ENCODE data around the gene NDUFAB1. TPM values are rescaled to one million over a fixed set of nuclear protein-coding genes. Genes with fewer than 3 reads are reported as not detected.

The NDUFAB1 gene
- total RNA-seq, 2 donors from 2014 or later: 82.3 to 129 TPM

DNA sequence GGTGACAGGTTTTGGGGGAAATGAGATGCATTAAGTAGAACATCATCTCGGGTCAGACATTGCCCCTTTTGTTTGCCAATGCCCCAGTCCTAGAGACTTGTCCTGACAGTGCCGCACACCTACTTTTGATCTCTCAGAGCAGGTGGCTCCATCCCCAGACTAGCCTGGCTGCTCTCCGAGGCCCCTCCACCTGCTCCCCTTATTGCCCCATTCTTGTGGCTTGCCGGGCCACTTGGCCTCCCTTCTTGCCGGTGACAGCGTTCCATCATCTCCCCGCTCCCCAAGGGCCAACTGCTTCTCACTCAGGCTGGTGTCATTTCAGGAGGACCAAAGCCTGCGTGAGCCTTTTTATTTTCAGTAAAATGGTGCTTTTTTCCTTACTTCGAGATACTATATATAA lies 23.7 kb downstream of the NDUFAB1 start:
- peaks cover 5 to 12% of the 10 kb centered on the region in 2 donors for H3K36me3 ChIP-seq
- no peaks in the 10 kb centered on the region for H3K4me1 ChIP-seq (replicated peaks)
- WGBS: 94% methylated on average over 9 of the region's 9 CpGs
- intact Hi-C loops (cut with DNase I): no loop called here
- TF ChIP-seq, protein P1, sequence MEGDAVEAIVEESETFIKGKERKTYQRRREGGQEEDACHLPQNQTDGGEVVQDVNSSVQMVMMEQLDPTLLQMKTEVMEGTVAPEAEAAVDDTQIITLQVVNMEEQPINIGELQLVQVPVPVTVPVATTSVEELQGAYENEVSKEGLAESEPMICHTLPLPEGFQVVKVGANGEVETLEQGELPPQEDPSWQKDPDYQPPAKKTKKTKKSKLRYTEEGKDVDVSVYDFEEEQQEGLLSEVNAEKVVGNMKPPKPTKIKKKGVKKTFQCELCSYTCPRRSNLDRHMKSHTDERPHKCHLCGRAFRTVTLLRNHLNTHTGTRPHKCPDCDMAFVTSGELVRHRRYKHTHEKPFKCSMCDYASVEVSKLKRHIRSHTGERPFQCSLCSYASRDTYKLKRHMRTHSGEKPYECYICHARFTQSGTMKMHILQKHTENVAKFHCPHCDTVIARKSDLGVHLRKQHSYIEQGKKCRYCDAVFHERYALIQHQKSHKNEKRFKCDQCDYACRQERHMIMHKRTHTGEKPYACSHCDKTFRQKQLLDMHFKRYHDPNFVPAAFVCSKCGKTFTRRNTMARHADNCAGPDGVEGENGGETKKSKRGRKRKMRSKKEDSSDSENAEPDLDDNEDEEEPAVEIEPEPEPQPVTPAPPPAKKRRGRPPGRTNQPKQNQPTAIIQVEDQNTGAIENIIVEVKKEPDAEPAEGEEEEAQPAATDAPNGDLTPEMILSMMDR (IDR thresholded peaks at IDR 0.05): no peak
- TF ChIP-seq POLR2AphosphoS5 (IDR thresholded peaks at IDR 0.05): no peak
- TF ChIP-seq POLR2A (IDR thresholded peaks at IDR 0.05): no peak
- no peak for DNase-seq (ENCODE audit: low spot score)
- no peak overlapping the region for H3K4me3 ChIP-seq
- H3K9me3 ChIP-seq: no peaks in the 10 kb centered on the region
- H3K27me3 ChIP-seq (replicated peaks; ENCODE audit: insufficient read depth): no peaks in the 10 kb centered on the region
- H3K27ac ChIP-seq: no peak overlapping the region

DNA sequence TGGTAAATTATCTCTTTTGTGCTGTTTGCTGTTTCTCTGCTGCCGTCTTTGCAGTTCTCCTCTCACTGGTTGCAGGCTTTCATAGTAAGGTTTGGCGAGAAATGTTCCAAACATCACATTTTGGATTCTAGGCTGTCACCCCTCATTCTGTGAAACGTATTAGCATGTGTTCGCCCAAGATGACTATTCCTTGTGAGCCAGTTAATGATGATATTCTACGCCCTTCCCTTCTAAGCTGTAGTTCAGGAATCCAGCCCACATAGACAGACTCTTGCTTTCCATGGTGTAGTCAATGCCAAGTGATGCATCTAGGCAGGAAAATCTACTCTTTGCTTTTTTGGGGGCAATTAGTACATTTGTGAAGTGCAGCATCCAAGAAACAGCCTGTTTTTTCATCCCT lies 24.2 kb downstream of the NDUFAB1 start:
- no peak overlapping the region for H3K4me3 ChIP-seq
- WGBS: 95% methylated on average over 5 of the region's 5 CpGs
- no peak for DNase-seq (ENCODE audit: low spot score)
- no peak for TF ChIP-seq POLR2A (IDR thresholded peaks at IDR 0.05)
- TF ChIP-seq, protein P1 (IDR thresholded peaks at IDR 0.05): no peak
- no peak for TF ChIP-seq POLR2AphosphoS5 (IDR thresholded peaks at IDR 0.05)
- no peaks in the 10 kb centered on the region for H3K9me3 ChIP-seq
- H3K27me3 ChIP-seq (replicated peaks; ENCODE audit: insufficient read depth): no peaks in the 10 kb centered on the region
- no peak overlapping the region for H3K27ac ChIP-seq
- H3K4me1 ChIP-seq (replicated peaks): no peaks in the 10 kb centered on the region
- peaks cover 5 to 12% of the 10 kb centered on the region in 2 donors for H3K36me3 ChIP-seq
- intact Hi-C loops (cut with DNase I): no loop called here

DNA sequence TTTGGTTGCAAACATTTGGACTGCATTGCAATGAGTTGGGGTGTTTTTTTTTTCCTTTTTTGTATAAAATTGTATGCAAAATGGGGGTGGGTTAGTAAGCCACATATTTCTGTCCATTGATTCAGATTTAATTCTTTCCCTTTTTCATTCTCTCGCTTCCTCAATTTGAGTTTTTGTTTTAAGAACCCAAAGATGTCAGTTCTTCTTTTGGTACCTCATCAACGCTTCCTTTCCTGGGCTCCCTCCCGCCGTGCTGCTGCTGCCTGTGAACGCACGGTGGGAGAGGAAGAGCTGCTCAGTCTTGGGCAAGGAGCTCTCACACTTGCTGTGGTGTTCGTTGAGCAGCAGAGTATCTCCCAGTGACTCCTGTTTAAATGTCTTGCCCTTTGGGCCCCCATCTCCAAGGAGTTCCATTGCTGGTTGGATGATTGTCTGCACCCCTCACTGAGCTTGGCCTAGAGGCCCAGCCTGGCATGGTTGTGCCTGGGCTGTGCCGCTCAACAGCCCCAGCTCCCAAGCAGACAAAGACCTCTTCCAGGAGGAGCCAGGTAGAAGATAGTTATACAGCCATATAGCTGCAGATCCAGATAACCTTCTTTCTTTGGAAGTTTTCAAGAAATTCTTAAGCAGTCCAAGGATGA lies 25.0 kb downstream of the NDUFAB1 start:
- H3K4me3 ChIP-seq: no peak overlapping the region
- H3K36me3 ChIP-seq: peaks cover 5 to 12% of the 10 kb centered on the region in 2 donors
- H3K27me3 ChIP-seq (replicated peaks; ENCODE audit: insufficient read depth): no peaks in the 10 kb centered on the region
- TF ChIP-seq POLR2AphosphoS5 (IDR thresholded peaks at IDR 0.05): no peak
- no peaks in the 10 kb centered on the region for H3K4me1 ChIP-seq (replicated peaks)
- intact Hi-C loops (cut with DNase I): no loop called here
- no peaks in the 10 kb centered on the region for H3K9me3 ChIP-seq
- WGBS: 86% methylated on average over 8 of the region's 8 CpGs
- H3K27ac ChIP-seq: no peak overlapping the region
- no peak for DNase-seq (ENCODE audit: low spot score)

DNA sequence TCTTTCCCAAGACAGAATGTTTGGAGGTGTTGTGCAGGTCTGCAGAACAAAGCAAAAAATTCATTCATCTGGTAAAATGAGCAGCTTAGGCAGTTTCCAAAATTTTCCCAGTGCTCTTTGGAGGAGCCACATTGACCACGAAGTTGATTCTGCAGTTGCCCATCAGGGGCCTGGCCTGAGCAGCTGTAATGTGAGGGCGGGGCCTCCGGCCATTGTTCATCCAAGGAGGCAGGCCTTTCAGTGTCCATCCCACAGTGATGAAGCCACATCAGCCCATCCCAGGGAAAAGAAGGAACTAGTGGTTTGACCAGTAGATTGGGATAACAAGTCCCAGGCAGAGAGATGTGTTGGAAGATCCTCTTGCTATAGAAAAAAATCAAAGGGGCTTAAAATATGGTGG lies 28.5 kb downstream of the NDUFAB1 start:
- no peak overlapping the region for H3K27ac ChIP-seq
- no peak overlapping the region for H3K4me3 ChIP-seq
- peaks cover 8 to 23% of the 10 kb centered on the region in 2 donors for H3K36me3 ChIP-seq
- no peaks in the 10 kb centered on the region for H3K9me3 ChIP-seq
- WGBS: 88% methylated on average over 3 of the region's 3 CpGs
- TF ChIP-seq POLR2A (IDR thresholded peaks at IDR 0.05): no peak
- TF ChIP-seq, protein P1 (IDR thresholded peaks at IDR 0.05): no peak
- TF ChIP-seq POLR2AphosphoS5 (IDR thresholded peaks at IDR 0.05): no peak
- no peaks in the 10 kb centered on the region for H3K27me3 ChIP-seq (replicated peaks; ENCODE audit: insufficient read depth)
- no peak for DNase-seq (ENCODE audit: low spot score)
- H3K4me1 ChIP-seq (replicated peaks): no peaks in the 10 kb centered on the region
- intact Hi-C loops (cut with DNase I): no loop called here

DNA sequence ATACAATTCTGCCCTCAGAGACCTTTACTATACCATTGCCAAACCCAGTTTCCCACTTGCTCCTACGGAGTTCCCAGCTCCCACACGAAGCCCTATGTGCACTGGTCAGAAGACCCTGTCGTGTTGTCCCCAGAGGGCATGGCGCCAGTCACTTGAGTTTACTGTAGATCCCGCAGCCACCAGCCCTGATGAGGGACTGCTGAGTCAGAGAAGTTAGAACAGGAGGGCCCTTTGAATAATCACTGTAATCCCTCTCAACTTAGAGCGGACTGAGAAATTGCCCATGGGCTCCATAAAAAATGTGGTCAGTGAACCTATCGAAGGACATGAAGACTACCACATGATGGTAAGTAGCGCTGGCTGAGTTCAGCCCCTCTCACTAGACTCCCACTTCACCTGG lies 29.4 kb downstream of the NDUFAB1 start:
- intact Hi-C loops (cut with DNase I): no loop called here
- TF ChIP-seq POLR2A (IDR thresholded peaks at IDR 0.05): no peak
- TF ChIP-seq, protein P1 (IDR thresholded peaks at IDR 0.05): no peak
- TF ChIP-seq POLR2AphosphoS5 (IDR thresholded peaks at IDR 0.05): no peak
- Histone ChIP-seq H3K36me3 (peaks cover 10 to 29% of the 10 kb centered on the region in 2 donors), H3K27me3 (replicated peaks; ENCODE audit: insufficient read depth) (no peaks in the 10 kb centered on the region), H3K27ac (no peak overlapping the region), H3K9me3 (no peaks in the 10 kb centered on the region), H3K4me1 (replicated peaks) (no peaks in the 10 kb centered on the region), H3K4me3 (no peak overlapping the region)
- 95% methylated on average over 8 of the region's 8 CpGs for WGBS
- no peak for DNase-seq (ENCODE audit: low spot score)
